ENCODE data around the gene TNP2. TPM values are rescaled to one million over a fixed set of nuclear protein-coding genes. Genes with fewer than 3 reads are reported as not detected.
"Not testable (repeated sequence)": the region's sequence is repeated elsewhere in the genome, so short reads cannot be mapped to it uniquely, and the experiment has no call there.

The TNP2 gene
- polyA plus RNA-seq, 6 donors from 2014 or later = not detected

DNA sequence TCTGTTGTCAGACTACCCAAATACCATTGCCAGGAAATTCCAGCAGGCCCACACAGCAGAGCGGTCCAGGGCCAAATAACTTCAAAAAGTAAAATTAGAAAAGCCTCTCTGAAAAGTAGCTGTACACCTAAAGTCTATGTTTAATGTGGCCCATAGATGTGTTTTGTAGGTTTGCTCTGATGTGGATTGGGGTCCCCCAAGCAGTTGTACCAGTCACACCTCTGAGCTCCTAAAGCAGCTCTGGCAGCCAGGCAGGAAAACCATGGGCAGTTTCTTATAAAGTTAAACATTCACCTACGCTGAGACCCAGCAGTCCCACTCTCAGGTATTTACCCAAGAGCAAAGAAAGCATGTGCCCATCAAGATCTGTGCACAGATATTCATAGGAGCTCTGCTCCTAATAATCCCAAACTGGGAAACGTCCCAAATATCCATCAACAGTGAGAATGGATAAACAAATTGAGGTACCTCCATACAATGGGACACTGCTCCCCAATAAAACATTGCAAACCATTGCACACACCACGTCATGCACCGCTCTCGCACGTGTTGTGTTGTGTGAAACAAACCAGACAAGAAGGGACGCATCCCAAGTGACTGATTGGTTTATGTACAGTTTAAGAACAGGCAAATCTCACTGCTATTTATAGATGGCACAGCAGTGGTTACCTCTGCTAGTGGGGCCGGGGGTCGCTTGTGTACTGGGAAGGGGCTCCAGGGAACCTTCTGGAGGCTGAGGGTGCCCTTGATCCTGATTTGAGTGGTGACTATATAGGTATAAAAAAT lies 27.8 kb upstream of the TNP2 start:
- peak in 1 of 2 donors; percentile 10 for ATAC-seq (ENCODE audit: low read depth in 2 of 2)
- no peaks in the 10 kb centered on the region for H3K36me3 Mint-ChIP-seq
- DNase-seq = peak; percentile 23
- H3K4me1 Mint-ChIP-seq = peaks cover 40 to 75% (median 61%) of the 10 kb centered on the region in 3 donors
- peak overlapping the region; percentile 36 to 97 (median 95) for H3K27ac Mint-ChIP-seq
- H3K9me3 Mint-ChIP-seq = no peaks in the 10 kb centered on the region
- peak overlapping the region; percentile 59 to 89 (median 82) for H3K4me3 Mint-ChIP-seq
- no peaks in the 10 kb centered on the region for H3K27me3 Mint-ChIP-seq

DNA sequence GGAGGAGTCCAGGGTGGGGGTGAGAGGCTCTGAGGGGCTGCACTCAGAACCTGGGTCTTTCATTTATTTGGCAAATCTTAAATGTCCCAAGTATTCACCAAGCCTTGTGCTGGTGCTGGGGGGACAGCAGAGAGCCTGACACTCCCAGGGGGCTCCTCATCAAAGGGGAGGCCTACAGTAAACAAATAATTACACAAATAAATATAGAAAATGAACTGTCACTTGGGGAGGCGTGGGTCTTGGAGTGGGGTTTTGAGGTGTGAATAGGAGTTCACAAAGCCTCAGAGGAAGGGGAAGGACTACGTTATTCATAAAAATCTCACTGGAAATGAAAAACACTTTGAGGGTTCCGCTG lies 27.2 kb upstream of the TNP2 start:
- H3K36me3 Mint-ChIP-seq = no peaks in the 10 kb centered on the region
- H3K4me3 Mint-ChIP-seq = peak overlapping the region in 5 of 8 donors; percentile 41 to 89 (median 63)

GRCh38 chr16:11295672-11296071 lies 26.5 kb upstream of the TNP2 start:
- no peak for ATAC-seq (ENCODE audit: low read depth in 2 of 2)
- Mint-ChIP-seq H3K9me3 (no peaks in the 10 kb centered on the region), H3K4me1 (peaks cover 37 to 79% (median 61%) of the 10 kb centered on the region in 3 donors)

More for the DNA sequence above, 27.2 kb upstream of the TNP2 start:
- H3K27ac Mint-ChIP-seq = peak overlapping the region in 5 of 6 donors; percentile 62 to 97 (median 87)
- H3K4me1 Mint-ChIP-seq = peaks cover 37 to 80% (median 61%) of the 10 kb centered on the region in 3 donors
- DNase-seq (no peak), ATAC-seq (ENCODE audit: low read depth in 2 of 2) (no peak)
- peaks cover 0 to 4% (median 0%) of the 10 kb centered on the region in 3 donors for H3K27me3 Mint-ChIP-seq
- H3K9me3 Mint-ChIP-seq = no peaks in the 10 kb centered on the region

DNA sequence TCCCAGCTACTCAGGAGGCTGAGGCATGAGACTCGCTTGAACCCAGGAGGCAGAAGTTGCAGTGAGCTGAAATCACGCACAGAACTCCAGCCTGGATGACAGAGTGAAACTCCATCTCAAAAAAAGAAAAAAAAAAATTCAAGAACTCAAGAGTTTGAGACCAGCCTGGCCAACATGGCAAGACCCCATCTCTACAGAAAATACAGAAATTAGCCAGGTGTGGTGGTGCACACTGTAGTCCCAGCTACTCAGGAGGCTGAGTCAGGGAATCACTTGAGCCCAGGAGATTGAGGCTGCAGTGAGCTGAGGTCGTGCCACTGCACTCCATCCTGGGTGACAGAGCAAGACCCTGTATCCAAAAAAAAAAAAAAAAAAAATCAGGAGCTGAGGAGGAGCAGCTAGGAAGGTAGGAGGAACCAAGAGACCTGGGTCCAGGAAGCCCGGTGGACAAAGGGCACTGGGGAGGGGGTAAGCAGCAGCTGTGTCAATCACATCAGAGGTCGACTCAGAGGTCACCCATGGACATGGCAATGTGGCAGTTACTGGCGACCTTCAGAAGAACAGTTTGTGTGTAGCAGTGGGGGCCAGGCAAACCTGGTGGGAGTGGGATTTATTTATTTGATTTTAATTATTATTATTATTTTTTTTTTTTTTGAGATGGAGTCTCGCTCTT lies 23.1 kb upstream of the TNP2 start:
- Mint-ChIP-seq H3K27ac (peak overlapping the region in 1 of 6 donors; percentile 32), H3K27me3 (peaks cover 0 to 15% (median 10%) of the 10 kb centered on the region in 3 donors), H3K9me3 (no peaks in the 10 kb centered on the region)

More at GRCh38 chr16:11295672-11296071, 26.5 kb upstream of the TNP2 start:
- Mint-ChIP-seq H3K27me3 (peaks cover 0 to 6% (median 0%) of the 10 kb centered on the region in 3 donors), H3K36me3 (no peaks in the 10 kb centered on the region), H3K4me3 (no peak overlapping the region), H3K27ac (peak overlapping the region in 1 of 6 donors; percentile 67)
- DNase-seq = no peak

DNA sequence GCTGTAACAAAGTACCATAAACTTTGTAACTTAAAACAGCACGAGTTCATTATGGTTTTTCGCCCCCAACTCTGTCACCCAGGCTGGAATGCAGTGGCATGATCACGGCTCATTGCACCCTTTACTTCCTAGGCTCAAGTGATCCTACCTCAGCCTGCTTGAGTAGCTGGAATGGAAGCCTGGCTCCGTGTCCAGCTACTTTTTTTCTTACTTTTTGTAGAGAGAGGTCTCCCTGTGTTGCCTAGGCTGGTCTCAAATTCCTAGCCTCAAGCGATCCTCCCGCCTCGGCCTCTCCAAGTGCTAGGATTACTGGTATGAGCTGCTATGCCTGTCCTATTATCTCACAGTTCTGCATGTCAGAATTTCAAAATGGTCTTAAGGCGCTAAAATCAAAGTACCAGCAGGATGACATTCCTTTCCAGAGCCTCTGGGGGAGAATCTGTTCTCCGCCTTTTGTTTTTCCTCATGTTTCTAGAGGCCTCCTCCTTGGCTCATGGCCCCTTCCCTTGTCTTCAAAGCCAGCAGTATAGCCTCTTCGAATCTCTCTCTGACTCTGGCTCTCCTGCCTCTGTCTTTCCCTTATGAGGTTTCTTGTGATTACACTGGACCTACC lies 22.1 kb upstream of the TNP2 start:
- peaks cover 19 to 62% (median 52%) of the 10 kb centered on the region in 3 donors for H3K4me1 Mint-ChIP-seq
- DNase-seq (no peak), ATAC-seq (ENCODE audit: low read depth in 2 of 2) (no peak)
- peaks cover 0 to 3% (median 0%) of the 10 kb centered on the region in 7 donors for H3K9me3 Mint-ChIP-seq
- peaks cover 0 to 15% (median 10%) of the 10 kb centered on the region in 3 donors for H3K27me3 Mint-ChIP-seq
- no peak overlapping the region for H3K4me3 Mint-ChIP-seq
- H3K27ac Mint-ChIP-seq = peak overlapping the region in 2 of 6 donors; percentile 32 to 78
- H3K36me3 Mint-ChIP-seq = no peaks in the 10 kb centered on the region

More for the DNA sequence above, 23.1 kb upstream of the TNP2 start:
- DNase-seq (no peak), ATAC-seq (ENCODE audit: low read depth in 2 of 2) (no peak)
- peaks cover 25 to 63% (median 51%) of the 10 kb centered on the region in 3 donors for H3K4me1 Mint-ChIP-seq
- no peaks in the 10 kb centered on the region for H3K36me3 Mint-ChIP-seq
- H3K4me3 Mint-ChIP-seq = no peak overlapping the region

DNA sequence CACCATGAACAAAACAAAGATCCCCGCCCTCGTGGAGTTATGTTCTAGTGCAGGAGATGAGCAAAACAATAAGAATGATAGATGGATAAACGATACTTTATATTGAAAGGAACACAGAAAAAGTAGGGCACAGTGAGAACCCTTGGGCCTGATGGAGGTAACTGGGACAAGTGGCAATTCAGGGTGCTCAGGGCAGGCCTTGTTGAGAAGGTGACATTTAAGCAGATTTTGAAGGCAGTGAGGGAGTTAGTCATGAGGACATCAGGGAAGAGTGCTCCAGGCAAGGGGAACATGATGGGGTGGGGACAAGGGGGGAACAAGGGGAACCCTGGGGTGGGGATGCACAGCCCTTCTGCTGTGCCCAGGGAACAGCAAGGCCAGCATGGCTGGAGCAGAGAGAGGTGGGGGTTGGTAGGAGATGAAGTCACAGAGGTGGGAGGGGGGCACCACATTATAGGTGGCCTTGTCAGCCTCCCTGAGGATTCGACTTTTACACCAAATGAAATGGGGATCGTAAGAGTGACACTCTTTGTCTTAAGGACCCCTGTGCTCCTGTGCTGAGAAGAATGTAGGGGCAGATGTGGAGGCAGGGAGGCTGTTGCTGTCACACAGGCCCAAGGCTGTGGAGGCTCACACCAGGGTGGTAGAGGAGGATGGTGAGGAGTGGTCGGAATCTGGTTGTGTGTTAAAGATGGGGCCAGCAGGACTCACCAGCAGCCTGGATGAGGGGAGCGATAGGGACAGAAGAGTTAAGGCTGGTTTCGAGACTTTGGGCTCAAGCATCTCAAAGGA lies 21.2 kb upstream of the TNP2 start:
- Mint-ChIP-seq H3K9me3 (peaks cover 0 to 6% (median 0%) of the 10 kb centered on the region in 7 donors), H3K4me3 (no peak overlapping the region), H3K4me1 (peaks cover 26 to 62% (median 59%) of the 10 kb centered on the region in 3 donors), H3K27me3 (peaks cover 0 to 15% (median 10%) of the 10 kb centered on the region in 3 donors), H3K36me3 (no peaks in the 10 kb centered on the region), H3K27ac (peak overlapping the region in 2 of 6 donors; percentile 35 to 69)
- ATAC-seq (ENCODE audit: low read depth in 2 of 2) = no peak
- DNase-seq = no peak

DNA sequence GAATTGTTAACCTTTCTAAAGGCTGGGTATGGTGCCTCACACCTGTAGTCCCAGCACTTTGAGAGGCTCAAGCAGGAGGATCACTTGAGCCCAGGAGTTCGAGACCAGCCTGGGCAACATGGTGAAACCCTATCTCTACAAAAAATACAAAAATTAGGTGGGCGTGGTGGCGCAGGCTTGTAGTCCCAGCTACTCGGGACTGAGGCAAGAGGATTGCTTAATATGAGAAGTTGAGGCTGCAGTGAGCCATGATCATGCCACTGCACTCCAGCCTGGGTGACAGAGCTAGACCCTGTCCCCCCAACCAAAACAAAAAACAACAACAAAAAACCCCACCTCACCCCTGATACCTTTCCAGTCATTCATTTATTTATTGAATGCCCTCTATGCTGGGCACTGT lies 20.6 kb upstream of the TNP2 start:
- not testable (repeated sequence) for H3K36me3 Mint-ChIP-seq; H3K27ac Mint-ChIP-seq; H3K9me3 Mint-ChIP-seq; DNase-seq; H3K4me3 Mint-ChIP-seq; ATAC-seq (ENCODE audit: low read depth in 2 of 2)
- Mint-ChIP-seq H3K27me3 (peaks cover 0 to 15% (median 10%) of the 10 kb centered on the region in 3 donors), H3K4me1 (peaks cover 27 to 58% (median 57%) of the 10 kb centered on the region in 3 donors)

GRCh38 chr16:11289202-11289601 lies 20.1 kb upstream of the TNP2 start:
- no peak overlapping the region for H3K27ac Mint-ChIP-seq
- H3K4me3 Mint-ChIP-seq = no peak overlapping the region
- H3K4me1 Mint-ChIP-seq = peaks cover 27 to 54% (median 52%) of the 10 kb centered on the region in 3 donors
- DNase-seq = no peak
- peaks cover 0 to 6% (median 0%) of the 10 kb centered on the region in 7 donors for H3K9me3 Mint-ChIP-seq
- H3K36me3 Mint-ChIP-seq = no peaks in the 10 kb centered on the region
- no peak for ATAC-seq (ENCODE audit: low read depth in 2 of 2)
- H3K27me3 Mint-ChIP-seq = peaks cover 0 to 15% (median 10%) of the 10 kb centered on the region in 3 donors

DNA sequence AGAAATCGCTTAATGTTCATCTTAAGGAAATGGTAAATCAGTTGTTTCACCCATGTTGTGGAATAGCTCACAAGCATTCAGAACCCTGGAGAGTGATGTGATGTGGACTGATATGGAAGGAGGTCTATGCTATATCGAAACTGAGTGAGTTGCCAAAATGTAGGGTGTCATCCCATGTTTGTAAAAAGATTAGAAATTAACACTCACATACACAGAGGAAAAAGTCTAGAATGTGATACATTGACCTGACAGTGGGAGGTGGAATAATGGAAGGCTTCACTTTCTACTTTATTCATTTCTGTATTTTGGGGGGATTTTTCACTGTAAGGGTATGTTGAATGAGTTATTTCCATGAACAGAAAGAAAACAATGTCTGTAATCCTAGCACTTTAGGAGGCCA lies 16.7 kb upstream of the TNP2 start:
- Mint-ChIP-seq H3K4me1 (peaks cover 20 to 38% (median 38%) of the 10 kb centered on the region in 3 donors), H3K36me3 (no peaks in the 10 kb centered on the region), H3K9me3 (peaks cover 0 to 6% (median 0%) of the 10 kb centered on the region in 7 donors), H3K27me3 (peaks cover 0 to 10% (median 8%) of the 10 kb centered on the region in 3 donors), H3K4me3 (no peak overlapping the region), H3K27ac (peak overlapping the region in 2 of 6 donors; percentile 2 to 49)
- ATAC-seq (ENCODE audit: low read depth in 2 of 2) = no peak
- DNase-seq = no peak

DNA sequence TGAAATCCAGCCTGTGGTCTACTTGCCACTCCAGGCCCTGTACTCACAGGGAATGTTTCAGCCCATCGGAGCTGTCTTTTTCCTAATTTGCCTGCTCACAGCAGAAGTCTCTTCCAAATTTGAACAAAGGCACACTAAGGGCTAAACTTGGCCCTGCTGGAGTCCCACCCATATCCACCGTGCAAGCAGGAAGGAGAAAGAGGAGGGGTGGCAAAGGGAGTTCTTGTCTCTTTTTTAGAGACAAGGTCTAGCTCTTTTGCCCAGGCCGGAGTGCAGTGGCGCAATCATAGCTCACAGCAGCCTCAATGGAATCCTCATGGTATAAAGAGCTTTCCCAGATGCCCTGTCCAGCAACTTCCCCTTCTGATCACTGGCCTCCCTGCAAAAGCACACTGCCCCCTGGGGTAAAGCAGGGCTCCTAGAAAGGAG lies 14.7 kb upstream of the TNP2 start:
- ATAC-seq (ENCODE audit: low read depth in 2 of 2) = no peak
- no peak for DNase-seq
- H3K4me1 Mint-ChIP-seq = peaks cover 18 to 46% (median 40%) of the 10 kb centered on the region in 3 donors
- peaks cover 0 to 6% (median 0%) of the 10 kb centered on the region in 7 donors for H3K9me3 Mint-ChIP-seq
- no peaks in the 10 kb centered on the region for H3K36me3 Mint-ChIP-seq
- H3K27ac Mint-ChIP-seq = peak overlapping the region in 2 of 6 donors; percentile 47 to 59
- no peak overlapping the region for H3K4me3 Mint-ChIP-seq
- no peaks in the 10 kb centered on the region for H3K27me3 Mint-ChIP-seq

DNA sequence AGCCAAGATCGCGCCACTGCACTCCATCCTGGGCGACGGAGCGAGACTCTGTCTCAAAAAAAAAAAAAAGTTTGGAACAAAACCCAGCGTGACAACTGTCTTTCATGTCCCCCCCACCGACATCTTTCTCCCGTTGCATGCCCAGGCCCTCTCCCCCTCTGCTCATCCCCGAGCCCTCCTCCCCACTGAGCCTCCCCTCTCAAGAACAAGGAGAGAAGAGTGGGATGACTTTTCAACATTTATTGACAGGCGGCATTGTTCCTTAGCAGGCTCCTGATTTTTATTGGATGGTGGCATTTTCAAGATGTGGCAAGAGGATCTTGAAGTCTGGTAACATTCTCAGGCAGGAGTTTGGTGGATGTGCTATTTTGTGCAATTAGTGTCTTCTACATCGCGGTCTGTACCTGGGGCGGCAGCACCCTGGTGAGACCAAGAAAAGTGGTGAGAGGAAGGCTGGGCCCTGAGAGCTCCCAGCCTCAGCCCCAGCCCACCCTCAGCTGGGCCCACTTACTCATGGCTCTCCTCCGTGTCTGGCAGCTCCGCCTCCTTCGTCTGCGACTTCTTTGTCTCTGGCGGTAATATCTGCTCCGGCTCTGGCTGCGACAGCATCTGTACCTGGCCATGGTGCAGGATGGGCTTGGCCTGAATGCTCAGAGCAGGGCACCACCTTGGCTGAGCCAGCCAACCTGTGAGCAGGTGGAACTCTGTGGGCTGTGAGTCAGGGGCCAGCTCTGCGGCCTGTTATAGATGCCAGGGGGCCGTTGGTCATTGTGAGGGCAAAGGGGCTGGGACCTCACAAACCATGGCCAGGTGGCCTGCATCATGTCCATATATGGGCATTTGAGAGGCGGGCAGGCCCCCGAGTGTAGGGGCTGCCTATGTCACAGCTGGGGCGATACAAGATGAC lies 11.7 kb upstream of the TNP2 start, which contains the start of gene PRM1:
PRM1 (minus strand) TSS at position 715 of the 907 bp plus-strand sequence; CDS start at position 623, 92 bp downstream.
- peaks cover 0 to 3% (median 0%) of the 10 kb centered on the region in 7 donors for H3K9me3 Mint-ChIP-seq
- ATAC-seq (ENCODE audit: low read depth in 2 of 2) = no peak

More for the DNA sequence above, 11.7 kb upstream of the TNP2 start, which contains the start of gene PRM1:
- Mint-ChIP-seq H3K4me3 (peak within 1 kb of the TSS in 1 of 8 donors; percentile 16), H3K27ac (peak within 1 kb of the TSS in 4 of 6 donors; percentile 53 to 83 (median 71)), H3K27me3 (peaks cover 0 to 8% (median 0%) of the 10 kb centered on the region in 3 donors), H3K36me3 (no peaks in the 10 kb centered on the region), H3K4me1 (peaks cover 13 to 30% (median 26%) of the 10 kb centered on the region in 3 donors)
- DNase-seq = no peak
